Endometrial microvascular endothelial cells (primary cell): ENCODE measurements around the gene MYO1H. TPM values are rescaled to one million over a fixed set of nuclear protein-coding genes. Genes with fewer than 3 reads are reported as not detected.
"Not testable (repeated sequence)": the region's sequence is repeated elsewhere in the genome, so short reads cannot be mapped to it uniquely, and the experiment has no call there.

Experiments
- in situ Hi-C: cut with HindIII; loops from 2 replicates; pipeline ENCODE4 v1.10.0; 2017; ENCODE audit warnings: low sequenced_read_pairs, low pct_unique_long_range_greater_than_20kb; ENCODE audit errors: inconsistent ontology term
- total RNA-seq: library from RNA; depleted of rRNA; stranded (reverse); fragments of >200 nt; gene quantifications from one replicate; pipeline ENCODE4 v1.2.3, GENCODE V29; 2015; ENCODE audit errors: inconsistent ontology term

MYO1H gene
- total RNA-seq = not detected

- in situ Hi-C loops = no loop called here
These were observed at the start of gene MYO1H for GRCh38 chr12:109347589-109347988. TSS of gene MYO1H (plus strand) at chr12:109347900. CDS start at chr12:109347961, 61 bp downstream.

GRCh38 chr12:109299849-109300248 lies 47.9 kb upstream of the MYO1H start:
- in situ Hi-C loops = no loop called here

- in situ Hi-C loops = no loop called here
These were observed 46.0 kb upstream of the MYO1H start for GRCh38 chr12:109301643-109302168.

GRCh38 chr12:109302358-109302757 lies 45.3 kb upstream of the MYO1H start:
- in situ Hi-C loops = no loop called here

GRCh38 chr12:109302770-109303169 lies 44.9 kb upstream of the MYO1H start:
- in situ Hi-C loops = no loop called here

- in situ Hi-C loops = no loop called here
These were observed 43.2 kb upstream of the MYO1H start for GRCh38 chr12:109304485-109304884.

- in situ Hi-C loops = no loop called here
These were observed 42.2 kb upstream of the MYO1H start for GRCh38 chr12:109305547-109305946.

GRCh38 chr12:109307051-109307450 lies 40.6 kb upstream of the MYO1H start:
- in situ Hi-C loops = no loop called here

GRCh38 chr12:109308534-109309380 lies 38.9 kb upstream of the MYO1H start, which contains the start of gene FOXN4:
TSS of gene FOXN4 (minus strand) at chr12:109309284. CDS start at chr12:109308321, 963 bp downstream.
- in situ Hi-C loops = no loop called here

GRCh38 chr12:109309381-109310246 lies 38.1 kb upstream of the MYO1H start:
- in situ Hi-C loops = no loop called here

- in situ Hi-C loops = no loop called here
These were observed 37.2 kb upstream of the MYO1H start for GRCh38 chr12:109310247-109311125.

- in situ Hi-C loops = not testable (repeated sequence)
These were observed 26.4 kb upstream of the MYO1H start for GRCh38 chr12:109321294-109321693.

GRCh38 chr12:109329003-109329402 lies 18.7 kb upstream of the MYO1H start:
- in situ Hi-C loops = no loop called here

- in situ Hi-C loops = no loop called here
These were observed 18.0 kb upstream of the MYO1H start for GRCh38 chr12:109329686-109330085.

GRCh38 chr12:109330282-109331230 lies 17.1 kb upstream of the MYO1H start:
- in situ Hi-C loops = no loop called here

GRCh38 chr12:109331301-109331952 lies 16.3 kb upstream of the MYO1H start:
- in situ Hi-C loops = no loop called here

GRCh38 chr12:109334887-109335286 lies 12.8 kb upstream of the MYO1H start:
- in situ Hi-C loops = no loop called here
